SK-N-SH treated with all-trans-retinoic acid at 6 μM for 48 hours (cell line): ENCODE results near the gene SYCE1L.

ENCODE experiments used
- ATAC-seq: fragments of 200-7000 bp; cut with Tn5 transposase; 3 replicates; pipeline ENCODE4 v1.9.1; 2020; ENCODE audit warnings: mild to moderate bottlenecking, moderate library complexity
- CSRNP3 ChIP-seq: fragments of 250-450 bp; sonication (Bioruptor Pico); IDR thresholded peaks from 2 replicates; pipeline ENCODE4 v1.5.1; 2021; ENCODE audit warnings: mild to moderate bottlenecking, moderate library complexity
- ESRRG ChIP-seq: fragments of 250-450 bp; sonication (Bioruptor Pico); IDR thresholded peaks from 2 replicates; pipeline ENCODE4 v1.6.1; 2021; ENCODE audit warnings: mild to moderate bottlenecking
- GLIS3 ChIP-seq: fragments of 250-450 bp; sonication (Bioruptor Pico); IDR thresholded peaks from 2 replicates; pipeline ENCODE4 v1.5.0; 2020; ENCODE audit warnings: mild to moderate bottlenecking, moderate library complexity
- OSR1 ChIP-seq: fragments of 250-450 bp; sonication (Bioruptor Pico); IDR thresholded peaks from 2 replicates; pipeline ENCODE4 v1.8.0; 2022; ENCODE audit warnings: moderate library complexity, mild to moderate bottlenecking, inconsistent platforms
- PATZ1 ChIP-seq: fragments of 250-450 bp; sonication (Bioruptor Pico); IDR thresholded peaks from 2 replicates; pipeline ENCODE4 v1.8.0; 2020; ENCODE audit warnings: mild to moderate bottlenecking, moderate library complexity, borderline replicate concordance
- RARB ChIP-seq: fragments of 250-450 bp; sonication (Bioruptor Pico); IDR thresholded peaks from 2 replicates; pipeline ENCODE4 v1.8.0; 2021; ENCODE audit warnings: mild to moderate bottlenecking, moderate library complexity
- SNAI2 ChIP-seq: fragments of 250-450 bp; sonication (Bioruptor Pico); IDR thresholded peaks from 2 replicates; pipeline ENCODE4 v1.5.0; 2020; ENCODE audit warnings: mild to moderate bottlenecking, moderate library complexity
- TCF4 ChIP-seq: fragments of 250-450 bp; sonication (Bioruptor Pico); IDR thresholded peaks from 2 replicates; pipeline ENCODE4 v1.8.0; 2021; ENCODE audit warnings: mild to moderate bottlenecking, moderate library complexity, borderline replicate concordance
- ZC3H10 ChIP-seq: fragments of 250-450 bp; sonication (Bioruptor Pico); IDR thresholded peaks from 2 replicates; pipeline ENCODE4 v1.5.1; 2021; ENCODE audit warnings: mild to moderate bottlenecking, moderate library complexity
- ZFP30 ChIP-seq: fragments of 450-650 bp; formaldehyde crosslinking; IDR thresholded peaks from 2 replicates; pipeline ENCODE4 v1.5.0; 2022; ENCODE audit warnings: mild to moderate bottlenecking, moderate library complexity
- ZNF565 ChIP-seq: fragments of 450-650 bp; formaldehyde crosslinking; conservative IDR thresholded peaks from 2 replicates; pipeline ENCODE4 v1.5.0; 2020; ENCODE audit warnings: low read depth, mild to moderate bottlenecking, moderate library complexity
- ZNF8 ChIP-seq: fragments of 450-650 bp; formaldehyde crosslinking; IDR thresholded peaks from 2 replicates; pipeline ENCODE4 v1.5.0; 2020; ENCODE audit warnings: mild to moderate bottlenecking, moderate library complexity
- TF ChIP-seq, protein P1 (sequence below): fragments of 250-450 bp; sonication (Bioruptor Pico); IDR thresholded peaks from 2 replicates; pipeline ENCODE4 v1.5.1; 2020; ENCODE audit warnings: low read depth, mild to moderate bottlenecking, moderate library complexity

Gene SYCE1L

DNA sequence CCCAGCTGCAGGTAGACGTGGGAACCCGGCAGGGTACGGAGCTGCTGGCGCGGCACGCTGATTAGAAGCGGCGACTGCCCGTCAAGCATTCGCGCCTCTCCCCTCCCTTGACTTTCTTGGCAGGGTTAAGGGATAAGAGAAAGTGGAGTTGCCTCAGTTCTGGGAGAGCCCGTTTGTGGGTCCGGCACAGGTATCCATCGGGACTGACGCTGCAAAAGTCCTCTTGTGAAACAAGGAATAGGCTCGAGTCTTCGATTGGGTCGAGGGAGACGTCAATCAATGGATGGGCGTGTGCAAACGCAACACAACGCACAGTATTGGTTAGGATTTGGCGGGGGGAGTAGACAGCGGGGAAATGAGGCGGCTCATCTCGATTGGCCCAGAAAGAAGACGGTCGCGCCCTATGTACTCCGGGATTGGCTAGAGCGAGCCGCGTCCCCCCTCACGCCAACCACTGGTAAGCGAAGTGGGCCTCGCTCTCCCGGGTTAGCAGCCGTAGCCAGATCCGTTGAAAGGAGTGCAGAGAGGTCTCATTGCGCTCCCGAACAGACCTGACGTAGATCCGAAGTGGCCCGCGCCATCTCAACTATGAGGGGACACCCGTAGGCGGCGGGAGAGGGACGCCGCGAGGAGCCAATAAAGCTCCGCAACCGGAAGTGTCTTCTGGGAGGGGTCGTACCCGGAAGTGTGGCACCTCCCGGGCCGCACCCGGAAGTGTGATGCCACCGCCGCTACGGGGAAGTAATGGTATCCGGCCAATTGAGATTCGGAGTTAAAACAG lies 8.5 kb upstream of the SYCE1L start, which contains the start of gene MON1B:
Gene MON1B (plus strand): TSS at position 713 of the 781 bp plus-strand sequence. CDS start 296 bp downstream, outside the sequence.
- ATAC-seq = peak; percentile 99
- TF ChIP-seq TCF4 (CRISPR knock-in tag) (no peak), ESRRG (CRISPR knock-in tag) (no peak), PATZ1 (CRISPR knock-in tag) (peak; percentile 95)

DNA sequence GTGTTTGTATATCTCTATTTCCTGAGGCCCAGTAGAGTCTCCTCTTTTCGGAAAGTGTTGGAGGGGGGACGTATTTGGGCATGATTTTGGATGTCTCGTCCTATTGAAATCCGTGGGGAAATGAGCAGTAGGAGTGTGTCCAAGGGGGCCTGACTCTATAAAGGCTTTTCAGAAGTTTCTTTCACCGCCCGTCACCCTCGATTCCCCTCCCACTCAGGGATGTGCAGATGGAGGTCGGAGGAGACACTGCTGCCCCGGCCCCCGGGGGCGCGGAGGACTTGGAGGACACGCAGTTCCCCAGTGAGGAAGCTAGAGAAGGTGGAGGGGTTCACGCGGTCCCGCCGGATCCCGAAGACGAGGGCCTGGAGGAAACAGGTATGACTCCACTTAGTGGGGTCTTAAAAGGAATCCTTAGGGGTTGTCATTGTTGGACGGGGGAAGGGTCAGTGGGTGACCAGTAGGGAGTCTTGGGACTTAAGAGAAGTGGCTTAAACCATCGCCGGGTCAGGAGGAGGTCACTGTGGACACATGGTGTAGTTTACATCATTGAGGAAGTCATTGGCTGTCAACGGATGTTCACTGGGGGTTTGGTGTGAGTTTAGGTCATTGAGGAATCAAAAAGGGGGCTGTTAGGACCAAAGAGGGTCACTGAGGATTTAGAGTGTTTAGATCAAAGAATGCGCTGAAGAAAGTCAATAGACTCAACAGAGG lies 7.8 kb upstream of the SYCE1L start:
- peak; percentile 2 for ATAC-seq
- no peak for TF ChIP-seq ZC3H10 (CRISPR knock-in tag)
- no peak for TF ChIP-seq GLIS3 (CRISPR knock-in tag)
- no peak for TF ChIP-seq ZNF565 (CRISPR knock-in tag)
- TF ChIP-seq CSRNP3 (CRISPR knock-in tag) = no peak
- TF ChIP-seq ZNF8 = no peak

GRCh38 chr16:77193377-77193776 lies 5.8 kb upstream of the SYCE1L start:
- no peak for ATAC-seq

DNA sequence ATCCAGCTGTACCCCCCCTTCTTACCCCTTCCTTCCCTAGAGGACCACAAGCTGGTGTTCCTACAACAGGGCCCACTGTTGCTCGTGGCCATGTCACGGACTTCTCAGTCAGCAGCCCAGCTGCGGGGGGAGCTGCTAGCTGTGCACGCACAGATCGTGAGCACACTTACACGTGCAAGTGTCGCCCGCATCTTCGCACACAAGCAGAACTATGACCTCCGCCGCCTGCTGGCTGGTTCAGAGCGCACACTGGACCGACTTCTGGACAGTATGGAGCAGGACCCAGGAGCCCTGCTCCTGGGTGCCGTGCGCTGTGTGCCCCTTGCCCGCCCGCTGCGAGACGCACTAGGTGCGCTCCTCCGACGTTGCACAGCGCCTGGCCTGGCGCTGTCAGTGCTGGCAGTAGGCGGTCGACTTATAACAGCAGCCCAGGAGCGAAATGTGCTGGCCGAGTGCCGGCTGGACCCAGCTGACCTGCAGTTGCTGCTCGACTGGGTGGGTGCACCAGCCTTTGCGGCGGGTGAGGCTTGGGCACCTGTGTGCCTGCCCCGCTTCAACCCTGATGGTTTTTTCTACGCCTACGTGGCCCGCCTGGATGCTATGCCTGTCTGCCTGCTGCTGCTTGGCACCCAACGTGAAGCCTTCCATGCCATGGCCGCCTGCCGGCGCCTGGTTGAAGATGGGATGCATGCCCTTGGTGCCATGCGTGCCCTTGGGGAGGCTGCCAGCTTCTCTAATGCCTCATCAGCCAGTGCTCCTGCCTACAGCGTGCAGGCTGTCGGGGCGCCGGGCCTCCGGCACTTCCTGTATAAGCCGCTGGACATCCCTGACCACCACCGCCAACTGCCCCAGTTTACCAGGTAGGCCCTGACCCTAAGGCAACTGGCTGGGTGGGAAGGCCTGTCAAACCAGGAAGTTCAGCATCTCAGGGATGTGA lies 4.6 kb upstream of the SYCE1L start:
- ATAC-seq = no peak
- TF ChIP-seq CSRNP3 (CRISPR knock-in tag) (no peak), RARB (CRISPR knock-in tag) (no peak), OSR1 (CRISPR knock-in tag) (no peak), PATZ1 (CRISPR knock-in tag) (no peak), SNAI2 (CRISPR knock-in tag) (no peak), ZNF565 (CRISPR knock-in tag) (no peak)
- TF ChIP-seq, protein P1, sequence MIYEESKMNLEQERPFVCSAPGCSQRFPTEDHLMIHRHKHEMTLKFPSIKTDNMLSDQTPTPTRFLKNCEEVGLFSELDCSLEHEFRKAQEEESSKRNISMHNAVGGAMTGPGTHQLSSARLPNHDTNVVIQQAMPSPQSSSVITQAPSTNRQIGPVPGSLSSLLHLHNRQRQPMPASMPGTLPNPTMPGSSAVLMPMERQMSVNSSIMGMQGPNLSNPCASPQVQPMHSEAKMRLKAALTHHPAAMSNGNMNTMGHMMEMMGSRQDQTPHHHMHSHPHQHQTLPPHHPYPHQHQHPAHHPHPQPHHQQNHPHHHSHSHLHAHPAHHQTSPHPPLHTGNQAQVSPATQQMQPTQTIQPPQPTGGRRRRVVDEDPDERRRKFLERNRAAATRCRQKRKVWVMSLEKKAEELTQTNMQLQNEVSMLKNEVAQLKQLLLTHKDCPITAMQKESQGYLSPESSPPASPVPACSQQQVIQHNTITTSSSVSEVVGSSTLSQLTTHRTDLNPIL (CRISPR knock-in tag) = no peak

More at GRCh38 chr16:77193377-77193776, 5.8 kb upstream of the SYCE1L start:
- TF ChIP-seq OSR1 (CRISPR knock-in tag) (no peak), ZFP30 (CRISPR knock-in tag) (no peak), GLIS3 (CRISPR knock-in tag) (no peak), ZNF565 (CRISPR knock-in tag) (no peak), SNAI2 (CRISPR knock-in tag) (no peak)
